Aorta (tissue), 5 donors: ENCODE results near the gene IGF2R. TPM values are rescaled to one million over a fixed set of nuclear protein-coding genes. Genes with fewer than 3 reads are reported as not detected.
A peak's percentile ranks its signal among the peaks of the same experiment; 100 is the strongest.

ENCODE experiments used
- ATAC-seq: fragments of 200-7000 bp; cut with Tn5 transposase; one replicate; pipeline ENCODE4 v1.9.1; 2022; ENCODE audit warnings: moderate library complexity; ENCODE audit not compliant: low FRiP score
- DNase-seq, 2 donors: peaks; one replicate each; pipeline ENCODE4 v3.0.0-alpha.2; 2020
- H3K27ac ChIP-seq, 2 donors: one replicate each; pipeline ENCODE4 v1.5.1; 2013; ENCODE audit warnings: low read length in 2 of 2, mild to moderate bottlenecking in 2 of 2, moderate library complexity in 2 of 2, control low read depth in 1 of 2, inconsistent platforms in 1 of 2, low read depth in 1 of 2
- H3K27me3 ChIP-seq, 2 donors: one replicate each; pipeline ENCODE4 v1.6.1; 2013; ENCODE audit warnings: control low read depth in 1 of 2, low read length in 1 of 2, mild to moderate bottlenecking in 1 of 2, moderate library complexity in 1 of 2; ENCODE audit not compliant: insufficient read depth in 2 of 2, control insufficient read depth in 1 of 2
- H3K36me3 ChIP-seq, 2 donors: one replicate each; pipeline ENCODE4 v1.6.1; 2013; ENCODE audit warnings: control low read depth in 1 of 2, low read length in 1 of 2, mild to moderate bottlenecking in 1 of 2; ENCODE audit not compliant: insufficient read depth in 2 of 2, control insufficient read depth in 1 of 2
- H3K4me1 ChIP-seq, 2 donors: one replicate each; pipeline ENCODE4 v1.6.1; 2013; ENCODE audit warnings: low read length in 2 of 2, control low read depth in 1 of 2, mild to moderate bottlenecking in 1 of 2, moderate library complexity in 1 of 2; ENCODE audit not compliant: insufficient read depth in 2 of 2, control insufficient read depth in 1 of 2
- H3K4me3 ChIP-seq, 2 donors: one replicate each; pipeline ENCODE4 v1.5.1; 2013; ENCODE audit warnings: low read length in 2 of 2, control low read depth in 1 of 2, mild to moderate bottlenecking in 1 of 2
- H3K9me3 ChIP-seq: one replicate; pipeline ENCODE4 v1.6.1; 2013; ENCODE audit warnings: mild to moderate bottlenecking, low read length; ENCODE audit not compliant: control insufficient read depth
- WGBS, 2 donors: extraction: QIAGEN DNeasy Blood & Tissue Kit; methylation state at CpG; one replicate each; pipeline ENCODE4 v1.1.7; 2013; 5-methylcytosine and 5-hydroxymethylcytosine counted together
- intact Hi-C, 2 donors: fragments of 100-400 bp; cut with DNase I; formaldehyde crosslinking; loops; one replicate each; pipeline versions ENCODE4 v1.14.2 to v1.15.0; 2022
- polyA plus RNA-seq, 2 donors: library from polyadenylated mRNA; stranded (reverse); fragments of 200-250 nt; gene quantifications; one replicate each; pipeline ENCODE4 v1.2.3, GENCODE V29; 2013
- total RNA-seq, 2 donors: library from RNA; stranded (reverse); fragmentation: NEBNext Ultra II Directional; extraction: Animal tissue kit (Norgen Biotek cat#: 25700); gene quantifications; one replicate each; pipeline ENCODE4 v1.2.1, GENCODE V29; 2021
- donor health status: healthy with polysubstance abuse.
- donor health status: Bipolar disorder and iron deficiency.
- donor health status: DM: no; HTN: no; CAD: no.
- donor health status: DM: no; HTN: no; CAD: no.
- donor health status: DM: yes; HTN: yes; CAD: no.

The IGF2R gene
- total and polyA plus RNA-seq, 4 donors: 5.8 to 82.0 (median 54.6) TPM

- no peak for DNase-seq
- WGBS, 2 donors: 92 to 94% methylated on average over 6 of the region's 6 CpGs
- H3K4me3 ChIP-seq: no peak overlapping the region
- ATAC-seq: no peak
- intact Hi-C loops: no loop called here
- H3K27me3 ChIP-seq: no peaks in the 10 kb centered on the region
- H3K36me3 ChIP-seq: no peaks in the 10 kb centered on the region
- no peaks in the 10 kb centered on the region for H3K9me3 ChIP-seq
- H3K27ac ChIP-seq: no peak overlapping the region
- H3K4me1 ChIP-seq: peaks cover 0 to 7% of the 10 kb centered on the region in 2 donors
These were observed 14.0 kb downstream of the IGF2R start for GRCh38 chr6:159982731-159983506.

GRCh38 chr6:159983641-159984080, 14.8 kb downstream of the IGF2R start:
- Histone ChIP-seq H3K27ac (no peak overlapping the region), H3K4me1 (peaks cover 0 to 7% of the 10 kb centered on the region in 2 donors)
- no peak for ATAC-seq

GRCh38 chr6:159984268-159984786, 15.4 kb downstream of the IGF2R start:
- Histone ChIP-seq H3K9me3 (no peaks in the 10 kb centered on the region), H3K4me1 (peaks cover 0 to 7% of the 10 kb centered on the region in 2 donors), H3K36me3 (no peaks in the 10 kb centered on the region), H3K27me3 (no peaks in the 10 kb centered on the region), H3K27ac (no peak overlapping the region), H3K4me3 (no peak overlapping the region)
- ATAC-seq: no peak
- no peak for DNase-seq
- 92 to 94% methylated on average over 11 of the region's 11 CpGs for WGBS, 2 donors
- intact Hi-C loops: no loop called here

More at GRCh38 chr6:159983641-159984080, 14.8 kb downstream of the IGF2R start:
- Histone ChIP-seq H3K4me3 (no peak overlapping the region), H3K27me3 (no peaks in the 10 kb centered on the region), H3K9me3 (no peaks in the 10 kb centered on the region), H3K36me3 (no peaks in the 10 kb centered on the region)
- intact Hi-C loops: no loop called here
- WGBS, 2 donors: 53 to 55% methylated on average over 2 of the region's 2 CpGs
- no peak for DNase-seq

- Histone ChIP-seq H3K27me3 (no peaks in the 10 kb centered on the region), H3K27ac (no peak overlapping the region), H3K9me3 (no peaks in the 10 kb centered on the region), H3K4me3 (no peak overlapping the region), H3K4me1 (peaks cover 0 to 11% of the 10 kb centered on the region in 2 donors), H3K36me3 (no peaks in the 10 kb centered on the region)
- DNase-seq (no peak), ATAC-seq (no peak)
- 57 to 58% methylated on average over 11 of the region's 11 CpGs for WGBS, 2 donors
- intact Hi-C loops: no loop called here
These were observed 16.5 kb downstream of the IGF2R start for GRCh38 chr6:159985296-159985945.

- no peak overlapping the region for H3K27ac ChIP-seq
- peaks cover 0 to 6% of the 10 kb centered on the region in 2 donors for H3K4me1 ChIP-seq
These were observed 20.1 kb downstream of the IGF2R start for GRCh38 chr6:159988983-159989454.

GRCh38 chr6:159989492-159990480, 20.9 kb downstream of the IGF2R start:
- no peaks in the 10 kb centered on the region for H3K36me3 ChIP-seq
- H3K27ac ChIP-seq: no peak overlapping the region
- no peak for DNase-seq
- H3K4me1 ChIP-seq: peaks cover 0 to 6% of the 10 kb centered on the region in 2 donors
- intact Hi-C loops: no loop called here
- no peaks in the 10 kb centered on the region for H3K27me3 ChIP-seq
- H3K4me3 ChIP-seq: no peak overlapping the region
- WGBS, 2 donors: 64 to 66% methylated on average over 10 of the region's 10 CpGs
- ATAC-seq: peak; percentile 52
- no peaks in the 10 kb centered on the region for H3K9me3 ChIP-seq

More at GRCh38 chr6:159988983-159989454, 20.1 kb downstream of the IGF2R start:
- no peaks in the 10 kb centered on the region for H3K9me3 ChIP-seq
- no peaks in the 10 kb centered on the region for H3K36me3 ChIP-seq
- 66 to 72% methylated on average over 7 of the region's 7 CpGs for WGBS, 2 donors
- ATAC-seq (peak; percentile 46), DNase-seq (no peak)
- H3K4me3 ChIP-seq: no peak overlapping the region
- no peaks in the 10 kb centered on the region for H3K27me3 ChIP-seq
- intact Hi-C loops: no loop called here

GRCh38 chr6:159992366-159992765, 23.5 kb downstream of the IGF2R start:
- no peaks in the 10 kb centered on the region for H3K36me3 ChIP-seq
- no peak overlapping the region for H3K27ac ChIP-seq
- no peaks in the 10 kb centered on the region for H3K27me3 ChIP-seq
- peaks cover 0 to 6% of the 10 kb centered on the region in 2 donors for H3K4me1 ChIP-seq
- intact Hi-C loops: no loop called here
- DNase-seq (no peak), ATAC-seq (no peak)
- 90 to 98% methylated on average over 1 of the region's 1 CpG for WGBS, 2 donors
- no peak overlapping the region for H3K4me3 ChIP-seq
- H3K9me3 ChIP-seq: no peaks in the 10 kb centered on the region

- Histone ChIP-seq H3K27me3 (no peaks in the 10 kb centered on the region), H3K27ac (no peak overlapping the region), H3K36me3 (no peaks in the 10 kb centered on the region), H3K4me3 (no peak overlapping the region), H3K4me1 (peaks cover 0 to 2% of the 10 kb centered on the region in 2 donors), H3K9me3 (no peaks in the 10 kb centered on the region)
- intact Hi-C loops: no loop called here
- no peak for DNase-seq
- ATAC-seq: no peak
- WGBS, 2 donors: 75 to 100% methylated on average over 2 of the region's 2 CpGs
These were observed 26.5 kb downstream of the IGF2R start for GRCh38 chr6:159995405-159995804.
